MCF 10A (cell line): Measurements from ENCODE around the gene NNMT. TPM values are rescaled to one million over a fixed set of nuclear protein-coding genes. Genes with fewer than 3 reads are reported as not detected.
A peak's percentile ranks its signal among the peaks of the same experiment; 100 is the strongest.

Experiments used
- BruUV-seq: library from RNA; stranded (reverse); fragments of 400-500 nt; replicated peaks from 2 replicates; lab custom pipeline; 2021; lab: Mats Ljungman, UMichigan
- CTCF ChIA-PET: fragments of 300-600 bp; sonication (Branson Sonifier 250); formaldehyde crosslinking; extraction: SDS; loops from one replicate; lab custom pipeline; 2021; ENCODE audit warnings: antibody characterized with exemption, inconsistent platforms; lab: Yijun Ruan, JAX
- POLR2A ChIA-PET: fragments of 300-600, 350-650 bp; sonication (Branson Sonifier 250); formaldehyde crosslinking; extraction: SDS; loops from one replicate; lab custom pipeline; 2020; ENCODE audit warnings: antibody characterized with exemption, inconsistent platforms; lab: Yijun Ruan, JAX
- DNase-seq: peaks from one replicate; pipeline ENCODE4 v3.0.0-alpha.2; 2018; ENCODE audit not compliant: unreplicated experiment
- H3K27ac Mint-ChIP-seq: one replicate; pipeline ENCODE4 v1.8.0; 2022; ENCODE audit warnings: mild to moderate bottlenecking, low read depth, mixed read lengths; ENCODE audit not compliant: unreplicated experiment
- H3K27me3 Mint-ChIP-seq: one replicate; pipeline ENCODE4 v1.8.0; 2022; ENCODE audit warnings: mixed read lengths; ENCODE audit not compliant: insufficient read depth, unreplicated experiment
- H3K36me3 Mint-ChIP-seq: one replicate; pipeline ENCODE4 v1.8.0; 2022; ENCODE audit warnings: mild to moderate bottlenecking, moderate library complexity, mixed read lengths; ENCODE audit not compliant: insufficient read depth, unreplicated experiment
- H3K4me1 Mint-ChIP-seq: one replicate; pipeline ENCODE4 v1.8.0; 2022; ENCODE audit warnings: mixed read lengths; ENCODE audit not compliant: insufficient read depth, unreplicated experiment
- H3K4me3 Mint-ChIP-seq: one replicate; pipeline ENCODE4 v1.8.0; 2022; ENCODE audit warnings: mild to moderate bottlenecking, moderate library complexity, mixed read lengths; ENCODE audit not compliant: unreplicated experiment
- H3K9me3 Mint-ChIP-seq: one replicate; pipeline ENCODE4 v1.8.0; 2022; ENCODE audit warnings: mixed read lengths; ENCODE audit not compliant: unreplicated experiment
- CTCF ChIP-seq: fragments of 200-600 bp; IDR thresholded peaks from one replicate; pipeline ENCODE4 v1.8.0; 2022; ENCODE audit warnings: antibody characterized with exemption, mild to moderate bottlenecking; ENCODE audit not compliant: unreplicated experiment
- intact Hi-C: fragments of 100-400 bp; cut with micrococcal nuclease; formaldehyde crosslinking; loops from 2 replicates; pipeline ENCODE4 v1.14.1; 2022
- total RNA-seq: library from RNA; stranded (reverse); gene quantifications from 2 replicates; pipeline ENCODE4 v1.2.3, GENCODE V29; 2022

Gene NNMT
- total RNA-seq, 1 experiment from 2014 or later = 638 TPM

- Mint-ChIP-seq H3K4me1 (peaks cover 19% of the 10 kb centered on the region), H3K9me3 (no peaks in the 10 kb centered on the region), H3K27me3 (no peaks in the 10 kb centered on the region), H3K36me3 (no peaks in the 10 kb centered on the region), H3K4me3 (no peak overlapping the region), H3K27ac (peak overlapping the region; percentile 54)
- no TSS peak for BruUV-seq
- POLR2A ChIA-PET = interaction anchor here (0.6 to 0.9 kb wide), 2 partner anchors 53 to 420 kb away, joined by 3 read pairs; no protein-coding TSS in a partner anchor
- no peak for TF ChIP-seq CTCF
- CTCF ChIA-PET = interaction anchor here (0.7 to 4.2 kb wide), 4 partner anchors 10 to 151 kb away, joined by 3 to 21 read pairs (median 3); no protein-coding TSS in a partner anchor
- intact Hi-C loops = no loop called here
- DNase-seq = no peak
These were observed 45.0 kb upstream of the NNMT start for GRCh38 chr11:114250993-114251814.

GRCh38 chr11:114251815-114252337 is 44.3 kb upstream of the NNMT start:
- intact Hi-C loops = no loop called here
- no TSS peak for BruUV-seq
- Mint-ChIP-seq H3K27ac (peak overlapping the region; percentile 87), H3K4me1 (peaks cover 19% of the 10 kb centered on the region), H3K9me3 (no peaks in the 10 kb centered on the region), H3K27me3 (no peaks in the 10 kb centered on the region), H3K4me3 (no peak overlapping the region), H3K36me3 (no peaks in the 10 kb centered on the region)
- ChIA-PET CTCF (interaction anchor here (0.7 to 4.2 kb wide), 2 partner anchors 9 to 29 kb away, joined by 3 to 21 read pairs; no protein-coding TSS in a partner anchor), POLR2A (interaction anchor here (0.6 to 0.9 kb wide), 2 partner anchors 54 to 421 kb away, joined by 3 read pairs; no protein-coding TSS in a partner anchor)
- no peak for TF ChIP-seq CTCF
- DNase-seq = no peak

GRCh38 chr11:114252767-114253166 is 43.4 kb upstream of the NNMT start:
- intact Hi-C loops = no loop called here
- DNase-seq = no peak
- Mint-ChIP-seq H3K27ac (peak overlapping the region; percentile 87), H3K4me3 (no peak overlapping the region), H3K27me3 (no peaks in the 10 kb centered on the region), H3K36me3 (no peaks in the 10 kb centered on the region), H3K9me3 (no peaks in the 10 kb centered on the region), H3K4me1 (peaks cover 22% of the 10 kb centered on the region)
- BruUV-seq = no TSS peak
- CTCF ChIA-PET = interaction anchor here (0.9 to 1.0 kb wide), 2 partner anchors 9 to 356 kb away, joined by 3 read pairs; no protein-coding TSS in a partner anchor
- no peak for TF ChIP-seq CTCF
- POLR2A ChIA-PET = interaction anchor here (0.7 to 0.9 kb wide), 2 partner anchors 59 to 174 kb away, joined by 3 read pairs; no protein-coding TSS in a partner anchor

GRCh38 chr11:114253771-114254170 is 42.4 kb upstream of the NNMT start:
- H3K4me1 Mint-ChIP-seq = peaks cover 25% of the 10 kb centered on the region
- no peaks in the 10 kb centered on the region for H3K36me3 Mint-ChIP-seq
- H3K9me3 Mint-ChIP-seq = no peaks in the 10 kb centered on the region
- ChIA-PET CTCF (interaction anchor here (0.6 to 1.0 kb wide), 4 partner anchors 8 to 357 kb away, joined by 3 to 4 read pairs (median 3); no protein-coding TSS in a partner anchor), POLR2A (interaction anchor here (0.9 to 1.1 kb wide), 2 partner anchors 155 to 175 kb away, joined by 3 read pairs; no protein-coding TSS in a partner anchor)
- H3K27me3 Mint-ChIP-seq = no peaks in the 10 kb centered on the region
- no peak for TF ChIP-seq CTCF
- no TSS peak for BruUV-seq
- intact Hi-C loops = no loop called here
- no peak for DNase-seq
- H3K27ac Mint-ChIP-seq = peak overlapping the region; percentile 61
- H3K4me3 Mint-ChIP-seq = no peak overlapping the region
